Activated CD4-positive, alpha-beta memory T cell treated with anti-CD3 and anti-CD28 coated beads for 36 hours (primary cell): ENCODE results near the gene HHATL. TPM values are rescaled to one million over a fixed set of nuclear protein-coding genes. Genes with fewer than 3 reads are reported as not detected.
A peak's percentile ranks its signal among the peaks of the same experiment; 100 is the strongest.

Experiments used
- CTCF ChIA-PET: fragments of 350-600 bp; sonication (Branson Sonifier 250); formaldehyde crosslinking; loops from one replicate; lab custom pipeline; 2021; ENCODE audit warnings: antibody characterized with exemption, inconsistent platforms; lab: Charles Lee
- POLR2A ChIA-PET: fragments of 350-600 bp; sonication (Branson Sonifier 250); formaldehyde crosslinking; loops from one replicate; lab custom pipeline; 2021; ENCODE audit warnings: antibody characterized with exemption; lab: Charles Lee
- DNase-seq: peaks from one replicate; pipeline ENCODE4 v3.0.0-alpha.2; 2020
- H3K27ac Mint-ChIP-seq: one replicate; pipeline ENCODE4 v1.8.0; 2021; ENCODE audit warnings: mixed read lengths
- H3K27me3 Mint-ChIP-seq: one replicate; pipeline ENCODE4 v1.8.0; 2021; ENCODE audit warnings: mixed read lengths
- H3K36me3 Mint-ChIP-seq: one replicate; pipeline ENCODE4 v1.8.0; 2021; ENCODE audit warnings: mixed read lengths
- H3K4me1 Mint-ChIP-seq: one replicate; pipeline ENCODE4 v1.8.0; 2021; ENCODE audit warnings: low read depth, mixed read lengths
- H3K4me3 Mint-ChIP-seq: one replicate; pipeline ENCODE4 v1.8.0; 2021; ENCODE audit warnings: mild to moderate bottlenecking, mixed read lengths
- H3K9me3 Mint-ChIP-seq: one replicate; pipeline ENCODE4 v1.8.0; 2021; ENCODE audit warnings: mixed read lengths
- intact Hi-C: fragments of 100-400 bp; cut with micrococcal nuclease; formaldehyde crosslinking; loops from one replicate; pipeline ENCODE4 v1.15.1; 2023
- total RNA-seq, 2 experiments: library from RNA; stranded (reverse); gene quantifications; one replicate each; pipeline ENCODE4 v1.2.3, GENCODE V29; 2021

The HHATL gene
- total RNA-seq, 2 experiments from 2014 or later, result not detected

GRCh38 chr3:42690766-42691680, 11.6 kb downstream of the HHATL start:
- intact Hi-C loops, result no loop called here
- Mint-ChIP-seq H3K27me3 (peaks cover 11% of the 10 kb centered on the region), H3K36me3 (no peaks in the 10 kb centered on the region), H3K4me3 (no peak overlapping the region), H3K27ac (no peak overlapping the region), H3K9me3 (no peaks in the 10 kb centered on the region), H3K4me1 (no peaks in the 10 kb centered on the region)
- CTCF ChIA-PET, result no interaction called here
- POLR2A ChIA-PET, result no interaction called here
- DNase-seq, result no peak

- Mint-ChIP-seq H3K4me1 (peaks cover 4% of the 10 kb centered on the region), H3K27me3 (peaks cover 18% of the 10 kb centered on the region), H3K27ac (no peak overlapping the region), H3K9me3 (no peaks in the 10 kb centered on the region), H3K4me3 (no peak overlapping the region), H3K36me3 (no peaks in the 10 kb centered on the region)
- POLR2A ChIA-PET, result no interaction called here
- DNase-seq, result no peak
- intact Hi-C loops, result no loop called here
- CTCF ChIA-PET, result no interaction called here
Observed at GRCh38 chr3:42690191-42690590, 12.4 kb downstream of the HHATL start.

DNA sequence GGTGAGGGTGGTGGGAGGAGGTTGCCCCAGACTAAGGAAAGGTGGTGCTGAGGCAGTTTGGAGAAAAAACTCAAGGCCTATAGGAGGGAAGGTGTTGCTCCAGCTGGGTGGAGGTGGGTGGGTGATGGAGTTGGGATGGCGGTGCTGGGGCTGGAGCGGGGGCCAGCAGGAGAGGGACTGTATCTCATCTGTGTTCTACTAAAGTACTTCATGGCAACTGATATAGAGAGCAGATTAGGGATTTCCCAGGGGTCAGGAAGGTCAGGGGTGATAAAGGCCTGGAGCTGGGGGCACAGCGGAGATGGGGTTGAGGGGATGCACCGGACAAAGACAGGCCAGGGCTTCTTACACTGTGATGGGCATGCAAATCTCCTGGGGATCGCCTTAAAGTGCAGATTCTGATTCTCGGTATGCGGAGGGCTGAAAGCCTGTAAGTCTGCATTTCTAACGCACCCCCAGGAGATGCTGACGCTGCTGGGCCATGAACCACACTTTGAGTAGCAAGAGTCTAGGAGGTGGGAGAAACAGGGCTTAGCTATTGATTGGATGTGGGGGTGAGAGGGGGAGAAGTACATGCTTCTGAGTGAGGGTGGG, 13.1 kb downstream of the HHATL start:
- POLR2A ChIA-PET, result no interaction called here
- no peak overlapping the region for H3K27ac Mint-ChIP-seq
- CTCF ChIA-PET, result no interaction called here
- no peak overlapping the region for H3K4me3 Mint-ChIP-seq
- intact Hi-C loops, result no loop called here
- no peak for DNase-seq
- H3K9me3 Mint-ChIP-seq, result no peaks in the 10 kb centered on the region
- H3K4me1 Mint-ChIP-seq, result peaks cover 4% of the 10 kb centered on the region
- peaks cover 19% of the 10 kb centered on the region for H3K27me3 Mint-ChIP-seq
- no peaks in the 10 kb centered on the region for H3K36me3 Mint-ChIP-seq

DNA sequence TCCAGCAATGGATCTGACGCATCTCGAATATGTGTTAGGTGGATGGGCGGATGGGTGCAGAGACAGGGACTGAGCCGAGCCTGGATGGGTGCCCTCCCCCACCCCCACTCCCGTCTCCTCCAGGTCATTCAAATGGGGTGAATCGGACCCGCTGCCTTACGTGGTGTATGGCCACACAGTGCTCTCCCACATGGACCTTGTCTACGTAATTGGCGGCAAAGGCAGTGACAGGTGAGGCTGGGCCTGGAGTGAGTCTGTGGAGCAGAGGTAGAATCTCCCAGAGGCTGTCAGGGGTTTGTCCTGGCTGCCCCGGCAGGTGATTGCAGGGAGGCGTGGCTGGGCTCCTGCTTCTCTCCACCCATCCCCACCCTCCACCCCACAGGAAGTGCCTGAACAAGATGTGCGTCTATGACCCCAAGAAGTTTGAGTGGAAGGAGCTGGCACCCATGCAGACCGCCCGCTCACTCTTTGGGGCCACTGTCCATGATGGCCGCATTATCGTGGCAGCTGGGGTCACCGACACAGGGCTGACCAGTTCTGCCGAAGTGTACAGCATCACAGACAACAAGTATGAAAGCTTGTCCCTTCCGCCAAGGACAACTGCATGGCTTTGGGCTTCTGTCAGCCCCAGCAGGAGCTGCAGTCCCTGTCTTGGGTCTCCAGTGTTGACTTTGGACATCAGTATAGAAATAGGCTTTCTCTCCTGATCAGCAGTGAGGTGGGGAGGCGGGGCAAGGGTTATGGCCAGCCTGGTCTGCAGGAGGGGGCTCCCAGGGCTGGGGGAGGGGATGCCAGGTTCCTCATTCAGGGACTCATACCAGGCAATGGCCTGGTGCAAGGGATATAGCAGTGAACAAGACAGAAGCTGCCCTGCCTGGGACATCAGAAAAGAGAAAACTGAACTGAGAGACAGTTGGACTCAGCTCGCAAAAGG, 13.8 kb downstream of the HHATL start:
- no peak for DNase-seq
- no peak overlapping the region for H3K4me3 Mint-ChIP-seq
- intact Hi-C loops, result no loop called here
- H3K27me3 Mint-ChIP-seq, result peaks cover 19% of the 10 kb centered on the region
- ChIA-PET CTCF (no interaction called here), POLR2A (no interaction called here)
- no peaks in the 10 kb centered on the region for H3K36me3 Mint-ChIP-seq
- no peaks in the 10 kb centered on the region for H3K9me3 Mint-ChIP-seq
- no peak overlapping the region for H3K27ac Mint-ChIP-seq
- peaks cover 5% of the 10 kb centered on the region for H3K4me1 Mint-ChIP-seq

DNA sequence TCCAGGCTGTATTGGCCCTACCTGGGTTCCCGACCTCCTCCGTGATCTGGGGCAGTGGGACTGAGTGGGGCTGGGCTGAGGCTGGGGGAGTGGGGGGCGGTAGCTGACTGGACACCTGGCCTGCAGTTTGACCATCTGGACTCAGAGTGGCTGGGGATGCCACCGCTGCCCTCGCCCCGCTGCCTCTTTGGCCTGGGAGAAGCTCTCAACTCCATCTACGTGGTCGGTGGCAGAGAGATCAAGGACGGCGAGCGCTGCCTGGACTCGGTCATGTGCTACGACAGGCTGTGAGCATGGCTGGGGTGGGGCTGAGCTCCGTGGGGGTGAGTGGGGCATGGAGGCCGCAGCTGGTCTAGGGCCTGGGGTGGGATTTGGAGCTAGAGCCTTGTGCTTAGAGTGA, 14.6 kb downstream of the HHATL start:
- H3K27me3 Mint-ChIP-seq, result peaks cover 21% of the 10 kb centered on the region
- no peaks in the 10 kb centered on the region for H3K36me3 Mint-ChIP-seq
- H3K4me1 Mint-ChIP-seq, result peaks cover 6% of the 10 kb centered on the region
- POLR2A ChIA-PET, result no interaction called here
- no peak for DNase-seq
- intact Hi-C loops, result no loop called here
- H3K27ac Mint-ChIP-seq, result no peak overlapping the region
- no peaks in the 10 kb centered on the region for H3K9me3 Mint-ChIP-seq
- H3K4me3 Mint-ChIP-seq, result no peak overlapping the region
- CTCF ChIA-PET, result no interaction called here

- ChIA-PET POLR2A (no interaction called here), CTCF (interaction anchor here (1.0 kb wide), 1 partner anchor 142 kb away, joined by 3 read pairs; no protein-coding TSS in a partner anchor)
- H3K4me3 Mint-ChIP-seq, result no peak overlapping the region
- H3K36me3 Mint-ChIP-seq, result no peaks in the 10 kb centered on the region
- peaks cover 25% of the 10 kb centered on the region for H3K27me3 Mint-ChIP-seq
- no peak for DNase-seq
- no peak overlapping the region for H3K27ac Mint-ChIP-seq
- intact Hi-C loops, result no loop called here
- peaks cover 6% of the 10 kb centered on the region for H3K4me1 Mint-ChIP-seq
- no peaks in the 10 kb centered on the region for H3K9me3 Mint-ChIP-seq
Observed at GRCh38 chr3:42686832-42687650, 15.6 kb downstream of the HHATL start.

GRCh38 chr3:42685891-42686820, 16.4 kb downstream of the HHATL start:
- no peaks in the 10 kb centered on the region for H3K36me3 Mint-ChIP-seq
- POLR2A ChIA-PET, result no interaction called here
- H3K4me3 Mint-ChIP-seq, result peak overlapping the region; percentile 20
- DNase-seq, result no peak
- peaks cover 25% of the 10 kb centered on the region for H3K27me3 Mint-ChIP-seq
- no peak overlapping the region for H3K27ac Mint-ChIP-seq
- intact Hi-C loops, result no loop called here
- no peaks in the 10 kb centered on the region for H3K9me3 Mint-ChIP-seq
- CTCF ChIA-PET, result interaction anchor here (1.0 kb wide), 2 partner anchors 58 to 141 kb away, joined by 3 read pairs; no protein-coding TSS in a partner anchor
- peaks cover 6% of the 10 kb centered on the region for H3K4me1 Mint-ChIP-seq

- Mint-ChIP-seq H3K27ac (no peak within 1 kb of the TSS), H3K36me3 (no peaks in the 10 kb centered on the region), H3K9me3 (no peaks in the 10 kb centered on the region), H3K4me3 (peak within 1 kb of the TSS; percentile 20), H3K4me1 (peaks cover 6% of the 10 kb centered on the region), H3K27me3 (peaks cover 25% of the 10 kb centered on the region)
- CTCF ChIA-PET, result interaction anchor here (1.0 kb wide), 1 partner anchor 59 kb away, joined by 3 read pairs; no protein-coding TSS in a partner anchor
- DNase-seq, result no peak
- intact Hi-C loops, result no loop called here
- POLR2A ChIA-PET, result no interaction called here
Observed at GRCh38 chr3:42685363-42685881, 17.2 kb downstream of the HHATL start, which contains the start of gene KLHL40. TSS of gene KLHL40 (plus strand) at chr3:42685537. CDS start at chr3:42685619, 82 bp downstream.

- Mint-ChIP-seq H3K27me3 (peaks cover 25% of the 10 kb centered on the region), H3K4me3 (no peak overlapping the region), H3K4me1 (peaks cover 10% of the 10 kb centered on the region), H3K27ac (no peak overlapping the region), H3K36me3 (no peaks in the 10 kb centered on the region), H3K9me3 (no peaks in the 10 kb centered on the region)
- intact Hi-C loops, result loop anchor here (1.0 kb wide), 1 partner anchor 46 kb away; no protein-coding TSS in a partner anchor
- DNase-seq, result no peak
- POLR2A ChIA-PET, result no interaction called here
- CTCF ChIA-PET, result interaction anchor here (0.9 to 1.5 kb wide), 2 partner anchors 13 to 23 kb away, joined by 3 read pairs; no protein-coding TSS in a partner anchor
Observed at GRCh38 chr3:42684632-42685362, 17.8 kb downstream of the HHATL start.
